CD4-positive, alpha-beta memory T cell (primary cell): Measurements from ENCODE around the gene RFNG. TPM values are rescaled to one million over a fixed set of nuclear protein-coding genes. Genes with fewer than 3 reads are reported as not detected.
A peak's percentile ranks its signal among the peaks of the same experiment; 100 is the strongest.

Experiments used
- CTCF ChIA-PET: fragments of 350-600 bp; sonication (Branson Sonifier 250); formaldehyde crosslinking; loops from one replicate; lab custom pipeline; 2021; ENCODE audit warnings: inconsistent platforms; ENCODE audit not compliant: partially characterized antibody; lab: Charles Lee
- POLR2A ChIA-PET: fragments of 350-600 bp; sonication (Branson Sonifier 250); formaldehyde crosslinking; loops from one replicate; lab custom pipeline; 2021; ENCODE audit not compliant: partially characterized antibody; lab: Charles Lee
- DNase-seq, 5 donors: peaks; one replicate each; pipeline versions ENCODE4 v3.0.0 to v3.0.0-alpha.2; 2020 to 2022; ENCODE audit warnings: mixed read lengths in 1 of 5
- H3K27ac ChIP-seq: one replicate; pipeline ENCODE4 v1.7.0; 2013; ENCODE audit warnings: low read depth, low read length
- H3K27me3 ChIP-seq: 2 replicates; pipeline ENCODE4 v1.7.0; 2013; ENCODE audit warnings: mild to moderate bottlenecking, low read length, moderate library complexity; ENCODE audit not compliant: insufficient read depth
- H3K36me3 ChIP-seq: 2 replicates; pipeline ENCODE4 v1.7.0; 2013; ENCODE audit warnings: mild to moderate bottlenecking, low read length, moderate library complexity; ENCODE audit not compliant: insufficient read depth
- H3K4me1 ChIP-seq: 2 replicates; pipeline ENCODE4 v1.7.0; 2013; ENCODE audit warnings: mild to moderate bottlenecking, low read length, moderate library complexity; ENCODE audit not compliant: insufficient read depth
- H3K4me3 ChIP-seq, 2 donors: one replicate each; pipeline ENCODE4 v1.7.0; 2013; ENCODE audit warnings: low read length in 2 of 2, mild to moderate bottlenecking in 1 of 2
- H3K9me3 ChIP-seq, 2 donors: one replicate each; pipeline ENCODE4 v1.7.0; 2013; ENCODE audit warnings: low read length in 2 of 2, control low read depth in 1 of 2; ENCODE audit not compliant: control insufficient read depth in 1 of 2
- H3K27ac Mint-ChIP-seq, 7 donors: one replicate each; pipeline ENCODE4 v1.8.0; 2020 to 2021; ENCODE audit warnings: mixed read lengths in 7 of 7, mild to moderate bottlenecking in 6 of 7, inconsistent platforms in 3 of 7, moderate library complexity in 3 of 7
- H3K27me3 Mint-ChIP-seq, 2 donors: one replicate each; pipeline ENCODE4 v1.8.0; 2020 to 2021; ENCODE audit warnings: mixed read lengths in 2 of 2
- H3K36me3 Mint-ChIP-seq, 2 donors: one replicate each; pipeline ENCODE4 v1.8.0; 2020 to 2021; ENCODE audit warnings: mixed read lengths in 2 of 2, inconsistent platforms in 1 of 2, mild to moderate bottlenecking in 1 of 2
- H3K4me1 Mint-ChIP-seq, 4 donors: one replicate each; pipeline ENCODE4 v1.8.0; 2020 to 2021; ENCODE audit warnings: mixed read lengths in 4 of 4, mild to moderate bottlenecking in 1 of 4
- H3K4me3 Mint-ChIP-seq, 8 donors: one replicate each; pipeline ENCODE4 v1.8.0; 2020 to 2021; ENCODE audit warnings: mixed read lengths in 8 of 8, mild to moderate bottlenecking in 7 of 8, moderate library complexity in 6 of 8, inconsistent platforms in 3 of 8
- H3K9me3 Mint-ChIP-seq, 8 donors: one replicate each; pipeline ENCODE4 v1.8.0; 2020 to 2021; ENCODE audit warnings: mixed read lengths in 8 of 8, mild to moderate bottlenecking in 5 of 8, inconsistent platforms in 3 of 8, moderate library complexity in 1 of 8
- intact Hi-C: fragments of 100-400 bp; cut with micrococcal nuclease; formaldehyde crosslinking; loops from one replicate; pipeline ENCODE4 v1.15.1; 2023
- polyA plus RNA-seq, 2 donors: library from polyadenylated mRNA; unstranded; fragments of 300-500 nt; fragmentation: Illumina TruSeq; gene quantifications; one replicate each; pipeline ENCODE4 v1.2.3, GENCODE V29; 2021
- total RNA-seq, 2 experiments: library from RNA; stranded (reverse); gene quantifications; one replicate each; pipeline ENCODE4 v1.2.3, GENCODE V29; 2021

The RFNG gene
- total and polyA plus RNA-seq, 4 experiments from 2014 or later: 6.2 to 44.0 (median 22.9) TPM

GRCh38 chr17:82047379-82047778 lies 4.2 kb downstream of the RFNG start:
- peaks cover 3 to 11% of the 10 kb centered on the region in 2 donors for H3K36me3 Mint-ChIP-seq
- Histone ChIP-seq H3K27ac (no peak overlapping the region), H3K36me3 (no peaks in the 10 kb centered on the region), H3K4me1 (peaks cover 14% of the 10 kb centered on the region), H3K9me3 (no peaks in the 10 kb centered on the region), H3K4me3 (no peak overlapping the region), H3K27me3 (no peaks in the 10 kb centered on the region)
- H3K9me3 Mint-ChIP-seq: peaks cover 0 to 2% (median 0%) of the 10 kb centered on the region in 8 donors
- no peaks in the 10 kb centered on the region for H3K27me3 Mint-ChIP-seq
- intact Hi-C loops: no loop called here
- peak overlapping the region in 3 of 8 donors; percentile 50 to 59 (median 52) for H3K4me3 Mint-ChIP-seq
- no peak for DNase-seq
- ChIA-PET POLR2A (no interaction called here), CTCF (no interaction called here)
- peaks cover 2 to 14% (median 6%) of the 10 kb centered on the region in 4 donors for H3K4me1 Mint-ChIP-seq
- peak overlapping the region in 3 of 7 donors; percentile 23 to 54 (median 29) for H3K27ac Mint-ChIP-seq

- H3K4me3 ChIP-seq: no peak overlapping the region
- Mint-ChIP-seq H3K9me3 (no peaks in the 10 kb centered on the region), H3K27ac (no peak overlapping the region), H3K36me3 (peaks cover 3 to 11% of the 10 kb centered on the region in 2 donors), H3K4me3 (peak overlapping the region in 1 of 8 donors; percentile 57), H3K27me3 (no peaks in the 10 kb centered on the region), H3K4me1 (peaks cover 2 to 14% (median 6%) of the 10 kb centered on the region in 4 donors)
- H3K27me3 ChIP-seq: no peaks in the 10 kb centered on the region
- intact Hi-C loops: no loop called here
- no peak for DNase-seq
- H3K9me3 ChIP-seq: no peaks in the 10 kb centered on the region
- no peak overlapping the region for H3K27ac ChIP-seq
- POLR2A ChIA-PET: no interaction called here
- CTCF ChIA-PET: no interaction called here
- peaks cover 12% of the 10 kb centered on the region for H3K4me1 ChIP-seq
- no peaks in the 10 kb centered on the region for H3K36me3 ChIP-seq
Observed at GRCh38 chr17:82046903-82047302, 4.7 kb downstream of the RFNG start.

- H3K27me3 Mint-ChIP-seq: no peaks in the 10 kb centered on the region
- DNase-seq: no peak
- Histone ChIP-seq H3K4me1 (peaks cover 12% of the 10 kb centered on the region), H3K4me3 (no peak overlapping the region), H3K36me3 (no peaks in the 10 kb centered on the region), H3K9me3 (no peaks in the 10 kb centered on the region), H3K27me3 (no peaks in the 10 kb centered on the region), H3K27ac (no peak overlapping the region)
- H3K36me3 Mint-ChIP-seq: peaks cover 3 to 11% of the 10 kb centered on the region in 2 donors
- H3K4me1 Mint-ChIP-seq: peaks cover 2 to 14% (median 6%) of the 10 kb centered on the region in 4 donors
- H3K4me3 Mint-ChIP-seq: no peak overlapping the region
- H3K9me3 Mint-ChIP-seq: no peaks in the 10 kb centered on the region
- no peak overlapping the region for H3K27ac Mint-ChIP-seq
- ChIA-PET POLR2A (no interaction called here), CTCF (no interaction called here)
- intact Hi-C loops: no loop called here
Observed at GRCh38 chr17:82045936-82046484, 5.6 kb downstream of the RFNG start.

GRCh38 chr17:82043507-82043906 lies 8.1 kb downstream of the RFNG start:
- ChIA-PET CTCF (interaction anchor here (1.1 kb wide), 1 partner anchor 8 kb away, joined by 3 read pairs; no protein-coding TSS in a partner anchor), POLR2A (interaction anchor here (1.4 kb wide), 1 partner anchor 22 kb away, joined by 5 read pairs; the partner anchor contains the start of gene DUS1L)
- intact Hi-C loops: no loop called here
- H3K9me3 ChIP-seq: no peaks in the 10 kb centered on the region
- H3K4me1 ChIP-seq: no peaks in the 10 kb centered on the region
- no peaks in the 10 kb centered on the region for H3K36me3 ChIP-seq
- Mint-ChIP-seq H3K4me3 (no peak overlapping the region), H3K9me3 (no peaks in the 10 kb centered on the region), H3K36me3 (peaks cover 3 to 9% of the 10 kb centered on the region in 2 donors), H3K27me3 (no peaks in the 10 kb centered on the region), H3K4me1 (peaks cover 3 to 10% (median 7%) of the 10 kb centered on the region in 4 donors), H3K27ac (no peak overlapping the region)
- DNase-seq: no peak
- H3K27ac ChIP-seq: no peak overlapping the region
- no peak overlapping the region for H3K4me3 ChIP-seq
- H3K27me3 ChIP-seq: no peaks in the 10 kb centered on the region

- CTCF ChIA-PET: no interaction called here
- H3K4me3 ChIP-seq: no peak overlapping the region
- no peaks in the 10 kb centered on the region for H3K36me3 ChIP-seq
- no peaks in the 10 kb centered on the region for H3K9me3 ChIP-seq
- H3K27ac ChIP-seq: no peak overlapping the region
- peaks cover 3 to 7% of the 10 kb centered on the region in 2 donors for H3K36me3 Mint-ChIP-seq
- POLR2A ChIA-PET: interaction anchor here (1.4 kb wide), 1 partner anchor 23 kb away, joined by 5 read pairs; the partner anchor contains the start of gene DUS1L
- intact Hi-C loops: no loop called here
- DNase-seq: no peak
- H3K9me3 Mint-ChIP-seq: no peaks in the 10 kb centered on the region
- H3K27ac Mint-ChIP-seq: no peak overlapping the region
- no peaks in the 10 kb centered on the region for H3K27me3 Mint-ChIP-seq
- no peak overlapping the region for H3K4me3 Mint-ChIP-seq
- peaks cover 5% of the 10 kb centered on the region for H3K4me1 ChIP-seq
- H3K4me1 Mint-ChIP-seq: peaks cover 7 to 14% (median 11%) of the 10 kb centered on the region in 4 donors
- H3K27me3 ChIP-seq: no peaks in the 10 kb centered on the region
Observed at GRCh38 chr17:82042649-82043048, 9.0 kb downstream of the RFNG start.

GRCh38 chr17:82041144-82041814 lies 10.3 kb downstream of the RFNG start:
- H3K27me3 Mint-ChIP-seq: no peaks in the 10 kb centered on the region
- no peak overlapping the region for H3K4me3 Mint-ChIP-seq
- DNase-seq: no peak
- POLR2A ChIA-PET: no interaction called here
- peaks cover 0 to 1% of the 10 kb centered on the region in 2 donors for H3K36me3 Mint-ChIP-seq
- no peak overlapping the region for H3K27ac Mint-ChIP-seq
- H3K4me1 ChIP-seq: peaks cover 11% of the 10 kb centered on the region
- H3K9me3 ChIP-seq: no peaks in the 10 kb centered on the region
- CTCF ChIA-PET: interaction anchor here (1.3 kb wide), 1 partner anchor 82 kb away, joined by 3 read pairs; no protein-coding TSS in a partner anchor
- no peaks in the 10 kb centered on the region for H3K9me3 Mint-ChIP-seq
- H3K36me3 ChIP-seq: no peaks in the 10 kb centered on the region
- H3K4me1 Mint-ChIP-seq: peaks cover 9 to 22% (median 12%) of the 10 kb centered on the region in 4 donors
- intact Hi-C loops: no loop called here
- H3K27me3 ChIP-seq: no peaks in the 10 kb centered on the region
- H3K27ac ChIP-seq: no peak overlapping the region
- H3K4me3 ChIP-seq: no peak overlapping the region

GRCh38 chr17:82039695-82040299 lies 11.8 kb downstream of the RFNG start:
- peaks cover 19% of the 10 kb centered on the region for H3K4me1 ChIP-seq
- DNase-seq: no peak
- H3K4me1 Mint-ChIP-seq: peaks cover 13 to 36% (median 18%) of the 10 kb centered on the region in 4 donors
- peak overlapping the region in 1 of 7 donors; percentile 59 for H3K27ac Mint-ChIP-seq
- H3K36me3 Mint-ChIP-seq: peaks cover 0 to 6% of the 10 kb centered on the region in 2 donors
- intact Hi-C loops: loop anchor here (5.0 to 10.0 kb wide), 3 partner anchors 77 to 375 kb away; partner anchors contain the start of genes HEXD, NOTUM and OGFOD3
- H3K4me3 ChIP-seq: no peak overlapping the region
- ChIA-PET CTCF (interaction anchor here (0.7 to 1.4 kb wide), 4 partner anchors 9 to 80 kb away, joined by 3 to 5 read pairs (median 3); partner anchors contain the start of gene LRRC45), POLR2A (interaction anchor here (1.0 kb wide), 1 partner anchor 62 kb away, joined by 3 read pairs; no protein-coding TSS in a partner anchor)
- H3K27ac ChIP-seq: no peak overlapping the region
- H3K36me3 ChIP-seq: no peaks in the 10 kb centered on the region
- H3K9me3 Mint-ChIP-seq: no peaks in the 10 kb centered on the region
- peak overlapping the region in 1 of 8 donors; percentile 25 for H3K4me3 Mint-ChIP-seq
- H3K9me3 ChIP-seq: no peaks in the 10 kb centered on the region
- H3K27me3 Mint-ChIP-seq: no peaks in the 10 kb centered on the region
- no peaks in the 10 kb centered on the region for H3K27me3 ChIP-seq
